UCSD-AML1 (cell line): ENCODE data around the gene NABP1.

Experiments used
- DNase-seq: peaks from one replicate; lab custom pipeline; 2025; ENCODE audit not compliant: unreplicated experiment; lab: John Stamatoyannopoulos, UW

Gene NABP1

GRCh38 chr2:191705701-191706100 is 27.8 kb downstream of the NABP1 start:
- no peak for DNase-seq

GRCh38 chr2:191706791-191707190 is 28.9 kb downstream of the NABP1 start:
- DNase-seq = no peak

- no peak for DNase-seq
These were observed 29.6 kb downstream of the NABP1 start for GRCh38 chr2:191707542-191707941.

- DNase-seq = no peak
These were observed 32.5 kb downstream of the NABP1 start for GRCh38 chr2:191710411-191710900.

- DNase-seq = no peak
These were observed 33.7 kb downstream of the NABP1 start for GRCh38 chr2:191711621-191712020.

- DNase-seq = peak; percentile 33
These were observed 35.9 kb downstream of the NABP1 start for GRCh38 chr2:191713837-191714236.

GRCh38 chr2:191714925-191715324 is 37.0 kb downstream of the NABP1 start:
- DNase-seq = no peak

GRCh38 chr2:191715471-191715870 is 37.5 kb downstream of the NABP1 start:
- DNase-seq = no peak

- DNase-seq = no peak
These were observed 41.3 kb downstream of the NABP1 start for GRCh38 chr2:191719261-191719660.

GRCh38 chr2:191719938-191720337 is 42.0 kb downstream of the NABP1 start:
- DNase-seq = no peak

GRCh38 chr2:191721331-191721730 is 43.4 kb downstream of the NABP1 start:
- no peak for DNase-seq

- DNase-seq = no peak
These were observed 46.1 kb downstream of the NABP1 start for GRCh38 chr2:191724015-191724414.

GRCh38 chr2:191728750-191729624 is 51.1 kb downstream of the NABP1 start:
- no peak for DNase-seq

GRCh38 chr2:191730263-191730662 is 52.3 kb downstream of the NABP1 start:
- no peak for DNase-seq
